Measurements from ENCODE around the gene TNRC18.

- TF ChIP-seq CTCF (conservative IDR thresholded peaks at IDR 0.05; ENCODE audit: low read length) (no peak), EZH2phosphoT487 (IDR thresholded peaks at IDR 0.05; ENCODE audit: borderline replicate concordance) (no peak)
Observed at GRCh38 chr7:5377279-5377678, 46.4 kb downstream of the TNRC18 start.
